ENCODE data around the gene GKN1.

The GKN1 gene

DNA sequence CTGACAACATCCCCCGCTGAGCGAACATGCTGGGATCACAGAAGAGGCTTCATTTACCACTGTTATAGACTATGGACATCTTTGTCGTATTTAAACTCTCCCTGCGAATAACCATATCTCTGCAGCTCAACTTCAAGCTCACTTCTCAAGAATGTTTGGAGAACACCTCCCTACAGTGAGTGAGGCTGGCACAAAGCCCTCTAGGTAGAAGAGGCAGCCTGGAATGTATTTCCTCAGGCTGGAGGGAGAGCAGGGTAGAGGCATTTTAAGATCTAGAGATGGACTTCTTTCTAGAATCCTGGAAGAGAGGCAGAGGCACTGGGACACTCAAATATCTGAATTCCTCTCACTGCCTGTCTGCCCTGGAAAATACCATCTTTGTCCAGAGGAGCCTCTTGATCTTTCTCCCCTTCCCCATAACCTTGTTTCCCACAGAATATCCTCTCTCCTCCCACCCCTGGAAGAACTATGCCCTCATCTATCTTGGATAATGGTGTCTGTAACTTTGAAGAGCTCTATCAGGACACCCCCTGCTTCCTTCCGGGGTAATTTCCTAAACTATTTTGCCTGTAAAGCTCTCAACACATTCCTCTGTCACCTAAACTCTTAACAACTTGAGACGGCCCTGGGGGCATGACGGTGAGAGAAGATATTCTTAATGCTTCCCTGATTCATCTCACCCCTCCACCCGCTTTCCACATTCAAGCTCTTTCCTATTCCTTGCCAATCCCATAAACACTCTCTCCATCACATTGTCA, 36.2 kb downstream of the GKN1 start:
- DNase-seq (ENCODE audit: low spot score) = no peak

DNA sequence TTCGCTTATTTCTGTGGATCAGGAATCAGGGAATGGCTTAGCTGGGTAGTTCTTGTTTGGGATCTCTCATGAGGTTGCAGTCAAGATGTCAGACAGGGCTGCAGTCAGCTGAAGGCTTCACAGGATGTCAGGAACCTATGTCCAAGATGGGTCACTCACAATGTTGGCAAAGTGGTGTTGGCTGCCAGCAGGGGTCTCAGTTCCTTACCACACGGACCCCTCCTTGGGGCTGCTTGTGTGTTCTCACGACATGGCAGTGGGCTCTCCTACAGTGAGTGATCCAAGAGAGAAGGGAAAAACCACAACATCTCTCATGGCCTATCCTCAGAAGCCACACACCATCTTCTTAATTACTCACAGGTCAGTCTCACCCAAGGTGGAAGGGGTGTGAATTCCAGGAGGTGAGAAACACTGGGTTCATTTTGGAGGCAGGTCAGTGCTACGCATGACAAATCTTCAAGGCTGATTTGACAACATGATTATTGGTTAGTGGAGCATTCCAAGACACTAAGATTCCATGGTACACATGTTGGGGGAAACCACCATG, 37.2 kb downstream of the GKN1 start:
- DNase-seq (ENCODE audit: low spot score) = no peak

DNA sequence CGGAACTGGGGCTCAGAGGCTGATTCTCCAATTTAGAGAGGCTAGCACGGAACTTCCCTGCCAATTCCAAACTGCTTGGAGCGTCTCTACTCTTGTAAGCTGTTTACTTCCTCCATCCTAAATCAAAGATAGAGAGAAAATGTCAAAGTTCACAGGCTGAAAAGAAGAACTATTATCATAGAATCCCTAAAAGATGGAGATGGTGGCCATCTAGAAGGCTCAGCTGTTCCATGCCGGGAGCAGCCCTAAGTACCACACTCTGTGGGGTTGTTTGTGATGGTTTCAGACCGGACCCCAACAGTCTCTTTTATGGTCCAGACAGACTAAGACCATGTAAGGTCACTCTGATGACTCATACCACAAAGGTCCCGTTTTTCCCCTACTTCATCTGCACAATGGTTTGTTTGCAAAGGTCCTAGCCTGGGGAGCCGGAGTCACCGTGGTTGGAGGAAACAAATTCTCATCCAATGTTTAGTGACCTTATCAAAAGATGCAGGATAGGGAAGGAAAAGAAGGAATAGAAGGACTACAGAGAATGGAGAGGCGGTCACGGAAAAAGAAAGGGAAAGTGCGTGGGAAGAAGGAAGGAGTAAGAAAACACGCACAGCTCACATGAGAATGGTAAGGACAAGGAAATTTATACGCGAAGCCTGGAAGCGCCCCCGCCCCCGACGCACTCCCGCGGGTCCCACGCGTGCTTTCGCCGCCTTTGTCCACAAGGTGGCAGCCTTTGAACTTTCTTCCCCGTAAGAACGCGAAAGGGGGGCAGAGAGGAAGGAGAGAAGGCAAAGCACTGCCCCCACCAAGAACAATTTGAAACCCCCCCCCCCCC, 38.1 kb downstream of the GKN1 start:
- DNase-seq (ENCODE audit: low spot score) = peak; percentile 80

DNA sequence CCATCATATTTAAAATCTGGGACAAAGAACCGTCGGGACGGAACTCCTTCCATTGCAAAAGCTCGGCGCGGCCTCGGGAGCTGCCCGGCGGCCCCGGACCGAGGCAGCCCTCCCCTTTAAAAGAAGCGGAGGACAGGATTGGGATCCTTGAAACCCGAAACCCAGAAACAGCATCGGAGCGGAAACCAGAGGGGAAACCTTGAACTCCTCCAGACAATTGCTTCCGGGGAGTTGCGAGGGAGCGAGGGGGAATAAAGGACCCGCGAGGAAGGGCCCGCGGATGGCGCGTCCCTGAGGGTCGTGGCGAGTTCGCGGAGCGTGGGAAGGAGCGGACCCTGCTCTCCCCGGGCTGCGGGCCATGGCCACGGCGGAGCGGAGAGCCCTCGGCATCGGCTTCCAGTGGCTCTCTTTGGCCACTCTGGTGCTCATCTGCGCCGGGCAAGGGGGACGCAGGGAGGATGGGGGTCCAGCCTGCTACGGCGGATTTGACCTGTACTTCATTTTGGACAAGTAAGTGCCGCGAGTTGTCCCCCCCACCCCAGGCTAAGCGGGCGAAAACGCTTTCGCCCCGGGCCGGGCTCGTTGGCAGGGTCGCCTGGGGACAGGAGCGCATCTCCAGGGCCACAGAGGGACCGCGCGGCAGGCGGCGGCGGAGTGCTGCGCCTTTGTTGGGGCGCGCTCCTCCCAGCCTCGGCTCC, 38.9 kb downstream of the GKN1 start, which contains the start of gene ANTXR1:
Gene ANTXR1 (plus strand): TSS at position 38 of the 698 bp plus-strand sequence. CDS start 321 bp downstream, at position 359.
- DNase-seq (ENCODE audit: low spot score) = peak; percentile 79

DNA sequence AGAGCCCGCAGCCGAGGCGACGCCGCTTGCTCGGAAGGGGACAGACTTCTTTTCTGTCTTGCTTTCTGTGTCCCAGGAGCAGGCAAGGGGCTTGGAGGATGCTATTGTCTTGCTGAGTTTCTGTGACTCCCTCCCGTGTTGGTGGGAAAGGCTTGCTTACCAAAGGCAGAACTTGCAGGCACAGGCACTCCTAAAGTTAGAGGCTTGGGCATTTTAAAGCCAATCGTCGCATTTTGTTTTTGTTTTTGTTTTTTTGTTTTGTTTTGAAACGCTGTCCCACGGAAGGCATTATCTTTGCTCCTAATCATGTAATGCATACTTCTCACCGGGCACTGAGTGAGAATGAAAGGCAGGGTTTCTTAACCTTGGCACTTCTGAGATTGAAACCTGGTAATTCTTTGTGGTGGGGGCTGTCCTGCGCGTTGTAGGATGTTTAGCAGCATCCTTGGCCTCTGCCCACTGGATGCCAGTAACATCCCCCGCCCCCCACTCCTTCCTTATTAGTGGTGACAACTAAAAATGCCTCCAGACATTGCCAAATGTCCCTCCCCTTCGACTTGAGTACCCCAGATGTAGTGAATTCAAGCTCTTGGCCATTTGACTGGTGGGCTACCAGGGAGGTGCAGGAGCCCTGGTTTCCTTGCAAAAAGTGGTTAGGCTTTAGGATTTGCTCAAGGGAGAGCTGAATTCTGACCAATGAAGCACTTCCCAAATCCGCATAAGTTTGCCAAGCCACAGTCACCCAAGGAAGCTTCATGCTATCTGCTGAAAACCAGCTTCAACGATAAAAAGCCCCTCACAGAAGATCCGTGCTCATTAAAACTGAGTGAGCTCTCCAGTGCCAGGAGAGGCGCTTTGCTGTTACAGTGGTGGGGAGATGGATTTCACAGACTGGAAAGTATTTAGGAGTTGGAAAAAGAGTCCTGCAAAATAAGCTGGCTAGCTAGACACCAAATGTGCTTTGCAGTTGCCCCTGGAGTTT, 39.7 kb downstream of the GKN1 start:
- DNase-seq (ENCODE audit: low spot score) = no peak

DNA sequence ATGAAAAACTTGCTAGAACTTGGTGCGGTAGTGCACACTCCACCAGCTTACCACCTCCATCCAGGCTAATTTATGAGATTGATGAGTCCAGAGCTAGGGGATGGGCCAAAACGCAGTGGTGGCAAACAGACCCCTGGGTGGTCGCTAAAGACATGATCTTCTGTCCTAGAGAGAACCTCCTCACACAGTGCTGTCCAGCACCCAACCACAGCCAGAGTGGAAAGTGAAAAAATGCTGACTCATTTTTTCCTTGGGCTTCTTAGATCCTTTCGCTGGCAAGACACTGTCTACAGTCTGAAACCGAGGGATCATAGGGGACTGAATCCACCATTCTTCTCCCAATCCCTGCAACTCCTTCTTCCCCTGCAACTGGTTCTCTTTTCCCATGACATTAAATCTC, 42.6 kb downstream of the GKN1 start:
- no peak for DNase-seq (ENCODE audit: low spot score)

DNA sequence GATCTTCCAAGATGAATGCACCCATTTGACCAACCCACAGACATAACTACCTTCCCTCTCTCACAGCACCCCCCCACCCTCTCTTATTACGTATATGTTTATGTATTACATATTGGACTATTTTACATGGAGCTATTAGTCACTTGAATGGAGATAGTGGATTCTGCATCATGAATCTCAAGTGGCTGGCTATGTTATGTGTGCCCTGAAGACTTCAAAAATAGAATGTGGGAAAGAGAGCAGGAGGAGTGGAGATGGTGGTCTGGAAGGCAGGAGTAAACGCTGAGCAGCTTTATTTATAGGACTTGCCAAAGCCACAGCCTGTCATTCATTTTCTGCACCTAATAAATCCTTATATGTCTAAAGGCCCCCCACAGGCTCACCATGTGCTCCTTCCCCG, 43.4 kb downstream of the GKN1 start:
- no peak for DNase-seq (ENCODE audit: low spot score)

DNA sequence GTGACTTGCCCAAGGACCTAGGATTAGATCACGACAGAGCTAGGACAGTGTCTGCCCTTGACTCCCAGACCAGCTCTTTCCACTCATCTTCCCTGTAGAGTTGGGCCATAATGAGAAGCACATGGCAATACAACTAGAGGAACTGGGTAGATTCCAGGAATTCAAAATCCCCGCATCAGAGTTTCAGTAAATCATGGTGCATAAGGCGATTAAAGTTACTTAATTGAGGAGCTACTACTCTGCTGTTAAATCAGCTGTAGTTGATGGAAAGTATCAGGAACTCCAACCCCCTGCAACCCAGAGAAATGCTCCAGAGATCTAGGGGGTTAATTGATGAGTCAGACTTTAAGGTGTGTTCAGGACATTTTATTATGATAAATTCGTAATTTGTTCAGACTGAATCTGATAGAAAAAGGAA, 44.3 kb downstream of the GKN1 start:
- no peak for DNase-seq (ENCODE audit: low spot score)

DNA sequence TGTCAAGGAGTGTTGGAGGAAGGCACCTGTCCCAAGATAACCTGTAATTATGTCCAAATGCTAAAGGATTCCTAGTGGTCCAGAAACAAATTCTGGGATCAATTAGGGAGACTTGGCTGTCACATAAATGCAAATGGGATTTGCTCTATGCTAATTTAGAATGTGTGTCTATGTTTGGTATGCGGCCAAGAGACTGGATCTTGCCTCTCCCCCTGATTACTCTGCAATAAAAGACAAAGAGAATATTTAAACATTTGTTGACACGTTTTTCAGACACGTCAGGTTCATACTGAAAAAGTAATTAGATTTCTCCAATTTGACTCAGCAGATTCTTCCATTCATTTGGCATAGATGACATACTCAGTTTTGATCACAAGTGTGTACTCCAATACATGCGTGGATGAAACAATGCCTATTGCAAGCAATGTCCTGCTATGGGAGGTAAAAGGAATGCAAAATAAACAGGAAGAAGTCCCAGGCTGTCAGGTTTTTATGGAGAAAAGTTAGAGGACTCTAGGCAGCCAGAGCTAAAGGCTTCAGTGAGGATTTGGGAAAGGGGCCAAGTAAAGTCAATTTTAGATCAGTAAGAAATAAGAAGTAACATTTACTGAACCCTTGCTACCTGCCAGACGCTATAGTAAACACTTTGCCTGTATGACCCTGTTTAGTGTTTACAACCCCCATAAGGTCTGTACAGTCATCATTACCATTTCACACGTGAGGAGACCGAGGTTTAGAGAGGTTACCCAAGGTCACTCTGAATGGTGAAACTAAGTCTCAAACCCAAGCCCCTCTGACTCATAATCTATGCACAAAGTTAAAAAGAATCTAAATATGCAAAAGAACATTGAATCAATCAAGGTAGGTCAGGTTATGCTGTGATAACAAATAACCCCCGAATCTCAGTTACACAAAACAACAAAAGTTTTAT, 46.3 kb downstream of the GKN1 start:
- no peak for DNase-seq (ENCODE audit: low spot score)

DNA sequence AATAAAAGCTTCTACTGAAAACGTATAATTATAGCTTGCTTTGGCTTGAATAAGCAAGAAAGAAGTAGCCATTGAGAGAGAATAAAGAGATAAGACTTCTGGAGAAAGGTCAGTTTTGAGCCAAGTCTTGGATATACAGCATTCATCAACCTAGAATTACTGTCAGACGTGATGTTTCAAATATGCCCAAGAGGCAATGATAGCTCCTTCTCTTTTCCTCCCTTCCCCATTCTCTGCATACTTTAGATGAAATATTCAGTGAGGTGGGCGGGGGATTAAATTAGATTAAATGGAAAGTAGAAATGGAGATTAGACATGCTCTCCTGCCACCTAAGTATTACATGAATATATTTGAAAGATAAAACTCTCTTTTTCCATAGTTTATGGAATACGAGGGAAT, 47.3 kb downstream of the GKN1 start:
- DNase-seq (ENCODE audit: low spot score) = no peak

DNA sequence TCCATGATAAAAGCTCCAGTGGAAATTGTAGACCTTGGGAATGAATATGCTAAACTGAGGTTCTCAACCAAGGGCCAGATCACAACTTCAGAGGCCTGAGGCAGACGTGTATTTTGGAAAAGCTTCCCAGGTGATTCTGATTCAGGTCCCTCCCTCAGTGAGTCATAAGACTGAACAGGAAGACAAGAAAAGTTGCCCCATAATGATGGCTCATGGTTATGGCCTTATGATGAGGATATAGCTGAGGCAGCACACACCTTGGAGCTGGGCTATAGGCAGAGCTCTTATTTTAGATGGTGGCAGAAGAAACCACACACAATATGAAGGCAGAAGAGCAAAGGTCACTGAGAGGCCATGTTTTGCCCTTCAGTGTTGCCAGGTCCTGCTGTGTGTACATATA, 48.1 kb downstream of the GKN1 start:
- DNase-seq (ENCODE audit: low spot score) = no peak

DNA sequence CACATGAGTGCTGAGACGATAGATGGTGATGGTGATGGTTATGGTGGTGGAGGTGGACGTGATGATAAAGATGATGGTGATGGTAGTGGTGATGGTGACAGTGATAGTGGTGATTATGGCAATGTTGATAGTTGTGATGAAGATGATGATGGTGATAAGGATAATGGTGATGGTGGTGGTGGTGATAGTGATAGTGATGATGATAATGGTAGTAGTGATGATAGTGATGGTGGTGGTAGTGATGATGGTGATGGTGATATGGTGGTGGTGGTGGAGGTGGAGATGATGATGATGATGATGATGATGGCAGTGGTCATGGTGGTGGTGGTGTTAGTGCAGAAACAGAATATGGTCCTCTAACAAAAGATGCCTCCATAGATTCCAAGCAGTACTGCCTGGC, 48.8 kb downstream of the GKN1 start:
- DNase-seq (ENCODE audit: low spot score) = no peak

DNA sequence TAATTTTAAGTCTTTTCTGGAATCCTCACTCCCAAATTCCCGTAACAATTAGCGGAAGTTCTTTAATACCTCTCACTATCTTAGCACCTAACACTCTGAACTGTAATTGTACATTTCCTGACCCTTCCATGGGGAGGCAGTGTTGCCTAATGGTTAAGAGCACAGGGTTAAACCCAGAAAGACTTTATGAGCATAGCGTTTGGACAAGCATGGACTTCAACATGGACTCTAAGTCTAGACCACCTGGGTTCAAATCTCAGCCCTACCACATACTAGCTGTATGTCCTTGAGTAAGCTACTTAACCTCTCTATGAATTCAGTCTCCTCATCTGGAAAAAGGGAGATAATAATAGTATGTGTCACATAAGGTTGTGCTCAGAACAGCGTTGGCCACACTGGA, 51.6 kb downstream of the GKN1 start:
- DNase-seq (ENCODE audit: low spot score) = peak; percentile 37

DNA sequence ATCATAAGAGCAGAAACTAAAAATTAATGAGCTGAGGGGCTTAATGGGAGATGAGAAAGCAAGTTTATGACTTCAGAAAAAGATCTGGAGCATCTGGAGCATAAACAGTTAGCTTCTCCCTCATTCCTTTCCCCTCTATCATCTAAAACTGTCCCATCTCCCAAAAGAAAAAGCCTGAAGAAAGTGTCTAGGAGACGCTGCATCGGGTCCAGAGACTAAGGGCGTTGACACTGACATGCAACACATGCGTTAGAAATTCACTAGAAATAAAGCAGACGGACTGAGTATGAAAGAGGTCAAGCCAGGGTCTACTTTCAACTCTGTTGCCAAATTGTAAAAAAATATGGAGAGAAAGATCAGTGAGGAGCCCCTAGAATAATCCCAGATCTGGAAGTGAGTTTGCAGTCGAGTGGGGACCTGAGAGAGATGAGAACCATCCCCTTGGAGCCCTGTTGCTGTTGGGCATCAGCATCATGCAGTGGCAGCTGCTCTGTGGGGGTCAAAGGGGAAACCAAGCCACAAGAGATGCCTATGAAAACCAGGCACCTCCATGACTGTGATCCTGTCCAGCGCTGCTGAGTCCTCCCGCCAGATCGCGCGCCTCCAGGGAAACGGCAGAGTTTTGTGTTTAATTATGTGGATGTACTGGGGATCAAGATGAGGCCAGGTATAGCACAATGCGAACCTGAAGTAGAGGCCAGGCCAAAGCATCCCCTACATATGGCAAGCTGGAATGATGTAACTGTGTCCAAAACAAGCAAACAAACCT, 52.4 kb downstream of the GKN1 start:
- no peak for DNase-seq (ENCODE audit: low spot score)

All from D341Med (cell line).